DND-41 (cell line): ENCODE measurements around the gene TOX3.

ENCODE experiments used
- EZH2 ChIP-seq: IDR thresholded peaks from 3 replicates; pipeline ENCODE4 v1.6.1; 2012; ENCODE audit warnings: borderline replicate concordance, low read depth, mild to moderate bottlenecking, moderate library complexity, low read length, inconsistent platforms; ENCODE audit not compliant: severe bottlenecking
- TF ChIP-seq, protein P1 (sequence below): IDR thresholded peaks from 2 replicates; pipeline ENCODE4 v1.5.1; 2012; ENCODE audit warnings: borderline replicate concordance, low read length, moderate library complexity, mild to moderate bottlenecking; ENCODE audit not compliant: poor library complexity, severe bottlenecking; ENCODE audit errors: extremely low read depth

DNA sequence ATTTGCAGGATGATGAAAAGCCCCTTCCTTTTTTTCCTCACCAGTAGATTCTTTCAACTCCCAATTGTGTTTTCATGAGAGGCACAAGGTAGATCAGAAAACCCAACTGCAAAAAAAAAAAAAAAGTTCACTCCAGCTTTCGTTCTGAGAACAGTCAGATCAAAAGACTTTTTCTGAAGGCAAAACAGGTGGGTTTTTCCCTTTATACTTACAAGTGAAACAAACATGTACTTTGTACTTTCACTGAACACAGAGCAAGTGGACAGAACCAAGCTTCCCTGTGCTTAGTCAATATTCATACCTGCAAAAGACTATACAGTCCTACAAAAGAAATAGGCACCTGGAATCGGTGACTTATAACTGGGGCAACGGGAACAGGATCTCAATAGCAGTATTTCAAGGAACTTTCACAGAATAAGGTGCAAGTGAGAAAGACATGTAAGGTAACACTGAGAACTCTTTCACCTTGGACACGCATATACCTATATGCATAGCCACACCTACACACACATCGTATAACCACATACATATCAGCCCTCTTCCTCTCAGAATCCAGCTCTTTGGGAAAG is 54.1 kb downstream of the TOX3 start:
- TF ChIP-seq, protein P1, sequence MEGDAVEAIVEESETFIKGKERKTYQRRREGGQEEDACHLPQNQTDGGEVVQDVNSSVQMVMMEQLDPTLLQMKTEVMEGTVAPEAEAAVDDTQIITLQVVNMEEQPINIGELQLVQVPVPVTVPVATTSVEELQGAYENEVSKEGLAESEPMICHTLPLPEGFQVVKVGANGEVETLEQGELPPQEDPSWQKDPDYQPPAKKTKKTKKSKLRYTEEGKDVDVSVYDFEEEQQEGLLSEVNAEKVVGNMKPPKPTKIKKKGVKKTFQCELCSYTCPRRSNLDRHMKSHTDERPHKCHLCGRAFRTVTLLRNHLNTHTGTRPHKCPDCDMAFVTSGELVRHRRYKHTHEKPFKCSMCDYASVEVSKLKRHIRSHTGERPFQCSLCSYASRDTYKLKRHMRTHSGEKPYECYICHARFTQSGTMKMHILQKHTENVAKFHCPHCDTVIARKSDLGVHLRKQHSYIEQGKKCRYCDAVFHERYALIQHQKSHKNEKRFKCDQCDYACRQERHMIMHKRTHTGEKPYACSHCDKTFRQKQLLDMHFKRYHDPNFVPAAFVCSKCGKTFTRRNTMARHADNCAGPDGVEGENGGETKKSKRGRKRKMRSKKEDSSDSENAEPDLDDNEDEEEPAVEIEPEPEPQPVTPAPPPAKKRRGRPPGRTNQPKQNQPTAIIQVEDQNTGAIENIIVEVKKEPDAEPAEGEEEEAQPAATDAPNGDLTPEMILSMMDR: no peak
- TF ChIP-seq EZH2: no peak
